OCI-LY3 (cell line): ENCODE data around the gene DFFA.
A peak's percentile ranks its signal among the peaks of the same experiment; 100 is the strongest.

Experiments
- H2AFZ ChIP-seq: fragments of 200-600, 300-600 bp; shearing (Covaris generic); 2 replicates; pipeline ENCODE4 v1.6.0; 2014; ENCODE audit warnings: antibody characterized with exemption, low read depth, low read length
- H3K27ac ChIP-seq: fragments of 200-600, 300-600 bp; sonication (generic); 2 replicates; pipeline ENCODE4 v1.5.1; 2014; ENCODE audit warnings: mild to moderate bottlenecking, low read length, moderate library complexity, mixed read lengths
- H3K27me3 ChIP-seq: fragments of 200-600, 300-600 bp; sonication (generic); 2 replicates; pipeline ENCODE4 v1.6.1; 2014; ENCODE audit warnings: low read depth, low read length, mixed read lengths
- H3K36me3 ChIP-seq: fragments of 200-600, 300-600 bp; sonication (generic); replicated peaks from 2 replicates; pipeline ENCODE3; 2014; ENCODE audit warnings: low read depth, low read length, mixed read lengths
- H3K4me1 ChIP-seq: fragments of 300-600, 200-600 bp; sonication (generic); 2 replicates; pipeline ENCODE4 v1.6.1; 2014; ENCODE audit warnings: low read length, mixed read lengths
- H3K4me2 ChIP-seq: fragments of 200-600, 300-600 bp; sonication (generic); 2 replicates; pipeline ENCODE4 v1.6.1; 2014; ENCODE audit warnings: low read length, mixed read lengths
- H3K4me3 ChIP-seq: fragments of 300-600, 200-600 bp; sonication (generic); 2 replicates; pipeline ENCODE4 v1.5.1; 2014; ENCODE audit warnings: antibody characterized with exemption, mild to moderate bottlenecking, low read length, moderate library complexity
- H3K79me2 ChIP-seq: fragments of 300-600, 200-600 bp; shearing (Covaris generic); 2 replicates; pipeline ENCODE4 v1.6.1; 2014; ENCODE audit warnings: mild to moderate bottlenecking, low read length, mixed read lengths
- H3K9ac ChIP-seq: fragments of 300-600, 200-600 bp; shearing (Covaris generic); 2 replicates; pipeline ENCODE4 v1.6.0; 2014; ENCODE audit warnings: mild to moderate bottlenecking, low read length, moderate library complexity
- H3K9me3 ChIP-seq: fragments of 200-600, 300-600 bp; shearing (Covaris generic); 2 replicates; pipeline ENCODE4 v1.6.1; 2014; ENCODE audit warnings: low read length, mixed read lengths; ENCODE audit not compliant: insufficient read depth
- H4K20me1 ChIP-seq: fragments of 200-600, 300-600 bp; sonication (generic); 2 replicates; pipeline ENCODE4 v1.6.1; 2016; ENCODE audit warnings: low read length, mixed read lengths; ENCODE audit not compliant: insufficient read depth
- EZH2phosphoT487 ChIP-seq: fragments of 200-600 bp; shearing (Covaris generic); IDR thresholded peaks from 2 replicates; pipeline ENCODE4 v1.6.1; 2018; ENCODE audit warnings: antibody characterized with exemption, mixed run types, low read depth
- TF ChIP-seq, protein P1 (sequence below): fragments of 200-600, 300-600 bp; sonication (generic); IDR thresholded peaks from 2 replicates; pipeline ENCODE4 v1.5.1; 2014; ENCODE audit warnings: antibody characterized with exemption, low read length, low read depth

The DFFA gene

DNA sequence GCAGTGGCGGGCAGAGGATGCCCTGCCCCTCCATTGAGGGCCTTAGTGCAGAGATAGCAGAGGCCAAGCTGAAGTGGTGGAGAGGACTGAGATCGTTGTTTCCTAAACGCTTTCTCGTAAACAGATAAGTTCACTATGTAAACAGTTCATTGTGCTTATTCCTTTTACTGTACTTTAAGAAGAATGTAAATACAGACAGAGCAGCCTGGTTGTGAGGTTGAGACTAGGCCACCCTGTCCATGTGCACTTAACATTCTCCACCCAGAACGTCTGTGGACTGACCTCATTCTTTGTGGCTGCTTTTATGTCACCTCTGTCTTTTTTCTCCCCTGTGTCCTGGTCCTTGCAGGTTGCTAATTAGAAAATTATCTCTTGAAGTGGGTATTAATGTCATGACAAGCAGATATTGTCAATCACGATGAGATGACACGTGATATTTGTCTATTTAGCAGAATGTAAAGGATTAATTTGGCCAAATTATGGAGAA lies 33.6 kb downstream of the DFFA start:
- Histone ChIP-seq H3K9me3 (no peaks in the 10 kb centered on the region), H3K27me3 (no peaks in the 10 kb centered on the region), H3K4me1 (peaks cover 7% of the 10 kb centered on the region), H4K20me1 (no peaks in the 10 kb centered on the region), H3K79me2 (no peaks in the 10 kb centered on the region), H3K4me2 (no peak overlapping the region), H3K9ac (no peak overlapping the region), H3K27ac (no peak overlapping the region), H3K4me3 (no peak overlapping the region), H3K36me3 (no peaks in the 10 kb centered on the region), H2AFZ (no peak overlapping the region)
- no peak for TF ChIP-seq EZH2phosphoT487
- TF ChIP-seq, protein P1, sequence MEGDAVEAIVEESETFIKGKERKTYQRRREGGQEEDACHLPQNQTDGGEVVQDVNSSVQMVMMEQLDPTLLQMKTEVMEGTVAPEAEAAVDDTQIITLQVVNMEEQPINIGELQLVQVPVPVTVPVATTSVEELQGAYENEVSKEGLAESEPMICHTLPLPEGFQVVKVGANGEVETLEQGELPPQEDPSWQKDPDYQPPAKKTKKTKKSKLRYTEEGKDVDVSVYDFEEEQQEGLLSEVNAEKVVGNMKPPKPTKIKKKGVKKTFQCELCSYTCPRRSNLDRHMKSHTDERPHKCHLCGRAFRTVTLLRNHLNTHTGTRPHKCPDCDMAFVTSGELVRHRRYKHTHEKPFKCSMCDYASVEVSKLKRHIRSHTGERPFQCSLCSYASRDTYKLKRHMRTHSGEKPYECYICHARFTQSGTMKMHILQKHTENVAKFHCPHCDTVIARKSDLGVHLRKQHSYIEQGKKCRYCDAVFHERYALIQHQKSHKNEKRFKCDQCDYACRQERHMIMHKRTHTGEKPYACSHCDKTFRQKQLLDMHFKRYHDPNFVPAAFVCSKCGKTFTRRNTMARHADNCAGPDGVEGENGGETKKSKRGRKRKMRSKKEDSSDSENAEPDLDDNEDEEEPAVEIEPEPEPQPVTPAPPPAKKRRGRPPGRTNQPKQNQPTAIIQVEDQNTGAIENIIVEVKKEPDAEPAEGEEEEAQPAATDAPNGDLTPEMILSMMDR = no peak

DNA sequence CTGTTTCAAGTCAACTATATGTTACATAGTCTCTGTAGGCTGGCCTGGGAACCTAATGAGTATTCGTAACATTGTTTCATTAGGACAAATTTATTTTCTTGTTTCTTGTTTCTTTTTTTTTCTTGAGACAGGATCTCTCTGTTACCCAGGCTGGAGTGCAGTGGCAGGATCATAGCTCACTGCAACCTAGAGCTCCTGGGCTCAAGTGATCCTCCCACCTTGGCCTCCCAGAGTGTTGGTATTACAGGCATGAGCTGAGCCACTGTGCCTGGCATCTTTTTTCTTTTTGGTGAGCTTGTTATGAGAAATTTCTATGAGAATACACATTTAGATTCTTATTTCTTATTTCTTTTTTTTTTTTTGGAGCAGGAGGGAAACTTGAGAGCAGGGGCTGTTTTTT lies 35.3 kb downstream of the DFFA start:
- H3K9ac ChIP-seq = no peak overlapping the region
- no peak overlapping the region for H3K27ac ChIP-seq
- H3K4me2 ChIP-seq = no peak overlapping the region

DNA sequence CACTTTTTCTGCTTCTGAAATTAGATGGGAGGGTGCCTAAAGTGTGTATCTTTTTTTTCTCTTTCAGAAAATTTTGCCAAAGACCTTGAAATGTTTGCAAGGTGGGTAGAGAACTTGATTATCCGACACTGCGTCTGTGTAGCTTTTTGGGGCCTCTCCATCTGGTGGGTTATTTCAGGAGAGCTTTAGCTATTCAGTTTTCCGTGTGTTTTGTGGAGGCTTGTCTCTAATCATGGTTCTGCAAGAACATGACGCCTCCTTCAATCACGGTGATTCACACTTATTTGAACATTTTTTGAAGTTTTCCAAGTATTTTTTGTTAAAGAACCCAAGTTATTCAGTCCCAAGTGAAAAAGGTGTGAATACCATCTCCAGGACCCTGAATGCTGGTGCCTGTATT lies 37.7 kb downstream of the DFFA start:
- no peaks in the 10 kb centered on the region for H3K9me3 ChIP-seq
- H3K4me1 ChIP-seq = peaks cover 29% of the 10 kb centered on the region
- H3K79me2 ChIP-seq = peaks cover 8% of the 10 kb centered on the region
- H2AFZ ChIP-seq = no peak overlapping the region
- H4K20me1 ChIP-seq = no peaks in the 10 kb centered on the region
- H3K4me2 ChIP-seq = no peak overlapping the region
- H3K36me3 ChIP-seq = no peaks in the 10 kb centered on the region
- TF ChIP-seq, protein P1 = no peak
- TF ChIP-seq EZH2phosphoT487 = no peak
- H3K27ac ChIP-seq = no peak overlapping the region
- no peak overlapping the region for H3K4me3 ChIP-seq
- no peaks in the 10 kb centered on the region for H3K27me3 ChIP-seq
- no peak overlapping the region for H3K9ac ChIP-seq

More for the DNA sequence above, 35.3 kb downstream of the DFFA start:
- Histone ChIP-seq H3K4me1 (peaks cover 23% of the 10 kb centered on the region), H3K4me3 (no peak overlapping the region), H3K79me2 (no peaks in the 10 kb centered on the region), H3K9me3 (no peaks in the 10 kb centered on the region), H3K27me3 (no peaks in the 10 kb centered on the region), H3K36me3 (no peaks in the 10 kb centered on the region), H2AFZ (no peak overlapping the region), H4K20me1 (no peaks in the 10 kb centered on the region)
- TF ChIP-seq, protein P1 = no peak

DNA sequence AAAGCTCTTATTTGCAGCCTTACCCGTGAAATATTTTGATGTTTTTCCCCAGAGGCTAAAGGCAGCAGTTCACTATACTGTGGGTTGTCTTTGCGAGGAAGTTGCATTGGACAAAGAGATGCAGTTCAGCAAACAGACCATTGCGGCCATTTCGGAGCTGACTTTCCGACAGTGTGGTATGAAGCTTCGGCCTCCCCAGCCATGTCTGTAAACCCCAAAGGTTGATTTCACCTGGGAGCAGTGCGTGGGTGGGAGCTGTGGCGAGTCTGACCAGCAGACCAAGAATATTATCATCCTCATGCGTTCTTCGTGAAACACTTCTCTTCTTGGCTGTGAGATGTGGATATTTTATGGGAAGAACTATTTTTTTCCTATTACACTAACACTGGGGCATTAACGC lies 38.5 kb downstream of the DFFA start:
- Histone ChIP-seq H3K9ac (no peak overlapping the region), H3K4me2 (peak overlapping the region; percentile 51), H4K20me1 (no peaks in the 10 kb centered on the region), H3K79me2 (peaks cover 8% of the 10 kb centered on the region), H3K27ac (no peak overlapping the region), H3K4me1 (peaks cover 31% of the 10 kb centered on the region), H3K4me3 (no peak overlapping the region), H3K9me3 (no peaks in the 10 kb centered on the region), H2AFZ (no peak overlapping the region), H3K27me3 (no peaks in the 10 kb centered on the region), H3K36me3 (no peaks in the 10 kb centered on the region)
- TF ChIP-seq, protein P1 = no peak
- TF ChIP-seq EZH2phosphoT487 = no peak
